HepG2 (cell line): Measurements from ENCODE around the gene IRF6. TPM values are rescaled to one million over a fixed set of nuclear protein-coding genes. Genes with fewer than 3 reads are reported as not detected.

ENCODE experiments used
- ELF1 ChIP-seq: sonication (generic); formaldehyde crosslinking; IDR thresholded peaks from 2 replicates; pipeline ENCODE4 v1.4.0; 2020; ENCODE audit warnings: missing genetic modification reagents
- FOXK2 ChIP-seq: fragments of 450-650 bp; IDR thresholded peaks from 2 replicates; pipeline ENCODE4 v1.6.1; 2016
- GABPA ChIP-seq, 2 experiments: IDR thresholded peaks; 2 replicates each; pipeline ENCODE4 v1.6.1; 2011 to 2016; ENCODE audit warnings: low read depth in 2 of 2, low read length in 1 of 2, missing biosample characterization in 1 of 2, missing genetic modification characterization in 1 of 2
- KLF6 ChIP-seq: IDR thresholded peaks from 2 replicates; pipeline ENCODE4 v1.8.0; 2016; ENCODE audit warnings: missing biosample characterization, missing genetic modification reagents
- MTA1 ChIP-seq: sonication (generic); formaldehyde crosslinking; IDR thresholded peaks from 2 replicates; pipeline ENCODE4 v1.4.0; 2020; ENCODE audit warnings: missing genetic modification reagents, mild to moderate bottlenecking, borderline replicate concordance
- NFYB ChIP-seq: sonication (generic); formaldehyde crosslinking; IDR thresholded peaks from 2 replicates; pipeline ENCODE4 v1.4.0; 2020; ENCODE audit warnings: missing genetic modification reagents
- ONECUT2 ChIP-seq: sonication (generic); formaldehyde crosslinking; IDR thresholded peaks from 2 replicates; pipeline ENCODE4 v1.4.0; 2020; ENCODE audit warnings: missing genetic modification reagents
- PRPF4 ChIP-seq: fragments of 200-400 bp; formaldehyde crosslinking; IDR thresholded peaks from 2 replicates; pipeline ENCODE4 v1.6.1; 2016; ENCODE audit warnings: low read length, low read depth; ENCODE audit not compliant: poor library complexity, severe bottlenecking
- SALL2 ChIP-seq: sonication (generic); formaldehyde crosslinking; IDR thresholded peaks from 2 replicates; pipeline ENCODE4 v1.8.1; 2023; ENCODE audit warnings: mild to moderate bottlenecking, missing genetic modification reagents, inconsistent platforms
- SYNCRIP ChIP-seq: fragments of 200-400 bp; formaldehyde crosslinking; IDR thresholded peaks from 2 replicates; pipeline ENCODE4 v1.6.1; 2018; ENCODE audit warnings: mild to moderate bottlenecking, low read depth, low read length; ENCODE audit not compliant: insufficient read depth
- YEATS2 ChIP-seq: sonication (generic); formaldehyde crosslinking; IDR thresholded peaks from 2 replicates; pipeline ENCODE4 v1.4.0; 2020; ENCODE audit warnings: missing genetic modification reagents, borderline replicate concordance
- ZBTB7A ChIP-seq: sonication (generic); formaldehyde crosslinking; IDR thresholded peaks from 2 replicates; pipeline ENCODE4 v1.8.0; 2022; ENCODE audit warnings: mild to moderate bottlenecking, missing genetic modification reagents
- ZFP36 ChIP-seq: fragments of 150-350 bp; IDR thresholded peaks from 2 replicates; pipeline ENCODE4 v1.6.1; 2018; ENCODE audit warnings: borderline replicate concordance, low read length, low read depth; ENCODE audit not compliant: partially characterized antibody
- ZGPAT ChIP-seq: IDR thresholded peaks from 2 replicates; pipeline ENCODE4 v1.6.1; 2016; ENCODE audit warnings: mild to moderate bottlenecking
- ZNF317 ChIP-seq: sonication (generic); formaldehyde crosslinking; IDR thresholded peaks from 2 replicates; pipeline ENCODE4 v1.5.0; 2020; ENCODE audit warnings: mild to moderate bottlenecking, missing genetic modification reagents
- ZNF33A ChIP-seq: sonication (generic); formaldehyde crosslinking; IDR thresholded peaks from 2 replicates; pipeline ENCODE4 v1.5.1; 2020; ENCODE audit warnings: missing genetic modification reagents, mild to moderate bottlenecking, moderate library complexity, borderline replicate concordance
- ZNF383 ChIP-seq: sonication (generic); formaldehyde crosslinking; IDR thresholded peaks from 2 replicates; pipeline ENCODE4 v1.4.0; 2020; ENCODE audit warnings: missing genetic modification reagents, mild to moderate bottlenecking, borderline replicate concordance
- ZNF670 ChIP-seq: sonication (generic); formaldehyde crosslinking; IDR thresholded peaks from 2 replicates; pipeline ENCODE4 v1.8.0; 2022; ENCODE audit warnings: mild to moderate bottlenecking, missing genetic modification reagents, borderline replicate concordance
- polyA plus RNA-seq, 8 experiments: library from polyadenylated mRNA; depleted of rRNA in 3 of 8; stranded (reverse) in 7 of 8; unstranded in 1 of 8; fragments of >200 nt; fragmentation: Illumina TruSeq in 4 of 8; extraction: Trizol in 4 of 8; gene quantifications; 2 replicates each; pipeline versions ENCODE4 v1.2.1 to v1.2.3, GENCODE V29; 2011 to 2016; ENCODE audit warnings: low read depth in 4 of 8, missing spikeins in 1 of 8, mixed read lengths in 1 of 8; ENCODE audit not compliant: insufficient read depth in 1 of 8
- total RNA-seq, 5 experiments: library from RNA; depleted of rRNA; stranded (reverse); fragments of >200 nt; fragmentation: Illumina TruSeq; extraction: Trizol; gene quantifications; 2 replicates each; pipeline ENCODE4 v1.2.3, GENCODE V29; 2016; ENCODE audit warnings: low read depth in 1 of 5
- TF ChIP-seq, protein P1 (sequence below), 2 experiments: sonication (generic) in 1 of 2; formaldehyde crosslinking in 1 of 2; IDR thresholded peaks; 2 replicates each; pipeline versions ENCODE4 v1.4.0 to v1.6.1; 2016 to 2020; ENCODE audit warnings: borderline replicate concordance in 1 of 2, low read depth in 1 of 2, mild to moderate bottlenecking in 1 of 2, missing genetic modification reagents in 1 of 2
- TF ChIP-seq, protein P2 (sequence below): sonication (generic); formaldehyde crosslinking; IDR thresholded peaks from 2 replicates; pipeline ENCODE4 v1.4.0; 2020; ENCODE audit warnings: missing genetic modification reagents, low read depth, mild to moderate bottlenecking, borderline replicate concordance
- TF ChIP-seq, protein P3 (sequence below): sonication (generic); formaldehyde crosslinking; IDR thresholded peaks from 2 replicates; pipeline ENCODE4 v1.9.0; 2021; ENCODE audit warnings: missing genetic modification reagents, mild to moderate bottlenecking, borderline replicate concordance

Gene IRF6
- total and polyA plus RNA-seq, 2 of the 13 experiments (the other 11 are each of a cell fraction or from before 2014, with no cell fraction given): 0.02 TPM; not detected in 1

- TF ChIP-seq, protein P1, sequence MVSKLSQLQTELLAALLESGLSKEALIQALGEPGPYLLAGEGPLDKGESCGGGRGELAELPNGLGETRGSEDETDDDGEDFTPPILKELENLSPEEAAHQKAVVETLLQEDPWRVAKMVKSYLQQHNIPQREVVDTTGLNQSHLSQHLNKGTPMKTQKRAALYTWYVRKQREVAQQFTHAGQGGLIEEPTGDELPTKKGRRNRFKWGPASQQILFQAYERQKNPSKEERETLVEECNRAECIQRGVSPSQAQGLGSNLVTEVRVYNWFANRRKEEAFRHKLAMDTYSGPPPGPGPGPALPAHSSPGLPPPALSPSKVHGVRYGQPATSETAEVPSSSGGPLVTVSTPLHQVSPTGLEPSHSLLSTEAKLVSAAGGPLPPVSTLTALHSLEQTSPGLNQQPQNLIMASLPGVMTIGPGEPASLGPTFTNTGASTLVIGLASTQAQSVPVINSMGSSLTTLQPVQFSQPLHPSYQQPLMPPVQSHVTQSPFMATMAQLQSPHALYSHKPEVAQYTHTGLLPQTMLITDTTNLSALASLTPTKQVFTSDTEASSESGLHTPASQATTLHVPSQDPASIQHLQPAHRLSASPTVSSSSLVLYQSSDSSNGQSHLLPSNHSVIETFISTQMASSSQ (IDR thresholded peaks at IDR 0.05; ENCODE audit: low read depth): no peak
- TF ChIP-seq, protein P1 (CRISPR knock-in tag; IDR thresholded peaks at IDR 0.05; ENCODE audit: borderline replicate concordance): no peak
- TF ChIP-seq ZGPAT (CRISPR knock-in tag) (peak; percentile 77), ZFP36 (no peak), ZNF317 (no peak; the same call in 1 of the 2 replicates), YEATS2 (CRISPR knock-in tag) (peak; percentile 57; the same call in 1 of the 2 replicates), ZNF383 (CRISPR knock-in tag) (no peak), GABPA (IDR thresholded peaks at IDR 0.05; ENCODE audit: low read depth, low read length) (no peak), GABPA (CRISPR knock-in tag; IDR thresholded peaks at IDR 0.05; ENCODE audit: low read depth) (peak; percentile 62; the same call in 1 of the 2 replicates), ZNF33A (CRISPR knock-in tag) (no peak), FOXK2 (no peak), ELF1 (no peak), ZBTB7A (no peak), MTA1 (peak; percentile 76; the same call in 1 of the 2 replicates), SYNCRIP (no peak), ZNF670 (CRISPR knock-in tag) (peak; percentile 51; the same call in 1 of the 2 replicates), KLF6 (CRISPR knock-in tag) (no peak), ONECUT2 (CRISPR knock-in tag) (no peak), NFYB (CRISPR knock-in tag) (no peak), PRPF4 (no peak), SALL2 (CRISPR knock-in tag) (no peak)
- TF ChIP-seq, protein P2, sequence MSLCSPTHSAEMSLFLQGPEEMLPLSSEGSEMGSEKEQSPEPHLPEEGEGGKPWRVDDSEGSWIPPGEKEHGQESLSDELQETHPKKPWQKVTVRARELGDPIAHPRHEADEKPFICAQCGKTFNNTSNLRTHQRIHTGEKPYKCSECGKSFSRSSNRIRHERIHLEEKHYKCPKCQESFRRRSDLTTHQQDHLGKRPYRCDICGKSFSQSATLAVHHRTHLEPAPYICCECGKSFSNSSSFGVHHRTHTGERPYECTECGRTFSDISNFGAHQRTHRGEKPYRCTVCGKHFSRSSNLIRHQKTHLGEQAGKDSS (CRISPR knock-in tag): peak; percentile 82; the same call in 1 of the 2 replicates
- TF ChIP-seq, protein P3, sequence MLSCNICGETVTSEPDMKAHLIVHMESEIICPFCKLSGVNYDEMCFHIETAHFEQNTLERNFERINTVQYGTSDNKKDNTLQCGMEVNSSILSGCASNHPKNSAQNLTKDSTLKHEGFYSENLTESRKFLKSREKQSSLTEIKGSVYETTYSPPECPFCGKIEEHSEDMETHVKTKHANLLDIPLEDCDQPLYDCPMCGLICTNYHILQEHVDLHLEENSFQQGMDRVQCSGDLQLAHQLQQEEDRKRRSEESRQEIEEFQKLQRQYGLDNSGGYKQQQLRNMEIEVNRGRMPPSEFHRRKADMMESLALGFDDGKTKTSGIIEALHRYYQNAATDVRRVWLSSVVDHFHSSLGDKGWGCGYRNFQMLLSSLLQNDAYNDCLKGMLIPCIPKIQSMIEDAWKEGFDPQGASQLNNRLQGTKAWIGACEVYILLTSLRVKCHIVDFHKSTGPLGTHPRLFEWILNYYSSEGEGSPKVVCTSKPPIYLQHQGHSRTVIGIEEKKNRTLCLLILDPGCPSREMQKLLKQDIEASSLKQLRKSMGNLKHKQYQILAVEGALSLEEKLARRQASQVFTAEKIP (CRISPR knock-in tag): no peak
Measured at GRCh38 chr1:209747580-209748262, 58.2 kb downstream of the IRF6 start (continued).
